HepG2 (cell line): ENCODE measurements around the gene SUB1. TPM values are rescaled to one million over a fixed set of nuclear protein-coding genes. Genes with fewer than 3 reads are reported as not detected.

Experiments used
- ATAC-seq: fragments of 200-7000 bp; cut with Tn5 transposase; 3 replicates; pipeline ENCODE4 v1.9.1; 2020; ENCODE audit warnings: mild to moderate bottlenecking, moderate library complexity
- BruUV-seq: library from RNA; stranded (reverse); fragments of 400-500 nt; replicated peaks from 2 replicates; lab custom pipeline; 2021; lab: Mats Ljungman, UMichigan
- CTCF ChIA-PET: fragments of 300-600 bp; formaldehyde crosslinking; extraction: SDS; loops from one replicate; lab custom pipeline; 2021; ENCODE audit warnings: low total read pairs, inconsistent platforms, low intra/inter-chr PET ratio; lab: Yijun Ruan, JAX
- POLR2A ChIA-PET: fragments of 350-600 bp; sonication (Branson Sonifier 250); formaldehyde crosslinking; loops from one replicate; lab custom pipeline; 2020; ENCODE audit warnings: antibody characterized with exemption, inconsistent platforms; lab: Yijun Ruan, JAX
- DNase-seq: peaks from one replicate; pipeline ENCODE4 v3.0.0-alpha.2; 2015; ENCODE audit warnings: low spot score
- FAIRE-seq: peaks from 3 replicates; lab custom pipeline; 2011; peaks lifted over from hg19 to GRCh38; lab: Jason Lieb, UNC
- H2AFZ ChIP-seq: one replicate; pipeline ENCODE4 v1.6.1; 2011; ENCODE audit warnings: low read length, inconsistent platforms
- H3K27ac ChIP-seq: fragments of 300-600 bp; 3 replicates; pipeline ENCODE4 v1.8.0; 2011; ENCODE audit warnings: mixed run types, mild to moderate bottlenecking, mixed read lengths, low read length, inconsistent platforms; ENCODE audit not compliant: insufficient read depth; ENCODE audit errors: extremely low read length
- H3K27me3 ChIP-seq, 2 experiments: fragments of 200-600 bp in 1 of 2; 2 replicates in 1 of 2; 3 replicates in 1 of 2; pipeline versions ENCODE4 v1.6.0 to v1.8.0; 2011; ENCODE audit warnings: low read length in 2 of 2, mild to moderate bottlenecking in 2 of 2, moderate library complexity in 2 of 2, inconsistent platforms in 1 of 2; ENCODE audit not compliant: insufficient read depth in 2 of 2, control insufficient read depth in 1 of 2
- H3K36me3 ChIP-seq, 2 experiments: fragments of 200-600 bp in 1 of 2; replicated peaks in 1 of 2; 2 replicates in 1 of 2; 3 replicates in 1 of 2; pipeline versions ENCODE4 v1.5.1 to v1.8.0; 2011; ENCODE audit warnings: low read length in 2 of 2, inconsistent platforms in 1 of 2; ENCODE audit not compliant: insufficient read depth in 2 of 2, control insufficient read depth in 1 of 2
- H3K4me1 ChIP-seq: 2 replicates; pipeline ENCODE4 v1.5.1; 2012; ENCODE audit warnings: low read length, inconsistent platforms; ENCODE audit not compliant: insufficient read depth
- H3K4me2 ChIP-seq: 2 replicates; pipeline ENCODE4 v1.6.0; 2011; ENCODE audit warnings: low read depth, low read length, inconsistent platforms
- H3K4me3 ChIP-seq, 3 experiments: fragments of 200-600 bp in 1 of 3; sonication (generic), shearing (Covaris generic) in 1 of 3; replicated peaks in 1 of 3; 2 replicates each; pipeline ENCODE4 v1.5.1; 2011 to 2016; ENCODE audit warnings: low read length in 3 of 3, inconsistent platforms in 2 of 3, low read depth in 2 of 3, mild to moderate bottlenecking in 2 of 3, control low read depth in 1 of 3, mixed read lengths in 1 of 3; ENCODE audit not compliant: insufficient read depth in 1 of 3
- H3K79me2 ChIP-seq: one replicate; pipeline ENCODE4 v1.6.1; 2011; ENCODE audit warnings: low read length, inconsistent platforms; ENCODE audit not compliant: insufficient read depth
- H3K9ac ChIP-seq: 2 replicates; pipeline ENCODE4 v1.6.0; 2011; ENCODE audit warnings: mild to moderate bottlenecking, low read depth, low read length, inconsistent platforms; ENCODE audit not compliant: insufficient read depth
- H3K9me3 ChIP-seq: 2 replicates; pipeline ENCODE4 v1.5.1; 2012; ENCODE audit warnings: mild to moderate bottlenecking, low read length
- H4K20me1 ChIP-seq: 2 replicates; pipeline ENCODE4 v1.6.0; 2011; ENCODE audit warnings: inconsistent platforms, mild to moderate bottlenecking, low read length, moderate library complexity; ENCODE audit not compliant: insufficient read depth
- CEBPB ChIP-seq: IDR thresholded peaks from 2 replicates; pipeline ENCODE4 v1.6.1; 2011; ENCODE audit warnings: low read depth, low read length, improper control_type of control experiment, borderline replicate concordance
- GATA4 ChIP-seq: sonication (generic); IDR thresholded peaks from 2 replicates; pipeline ENCODE4 v1.6.1; 2016; ENCODE audit warnings: antibody characterized with exemption, low read depth, borderline replicate concordance
- GMEB2 ChIP-seq: IDR thresholded peaks from 2 replicates; pipeline ENCODE4 v1.6.1; 2016; ENCODE audit warnings: missing biosample characterization, missing genetic modification reagents, low read depth
- GPBP1L1 ChIP-seq: sonication (generic); formaldehyde crosslinking; IDR thresholded peaks from 2 replicates; pipeline ENCODE4 v1.5.0; 2020; ENCODE audit warnings: mild to moderate bottlenecking, missing genetic modification reagents
- GTF3A ChIP-seq: sonication (generic); formaldehyde crosslinking; conservative IDR thresholded peaks from 2 replicates; pipeline ENCODE4 v1.4.0; 2020; ENCODE audit warnings: mild to moderate bottlenecking, missing genetic modification reagents
- KDM1A ChIP-seq: IDR thresholded peaks from 2 replicates; pipeline ENCODE4 v1.6.1; 2016; ENCODE audit warnings: missing compliant biosample characterization
- KLF15 ChIP-seq: sonication (generic); formaldehyde crosslinking; IDR thresholded peaks from 2 replicates; pipeline ENCODE4 v1.8.1; 2023; ENCODE audit warnings: borderline replicate concordance, mild to moderate bottlenecking, inconsistent platforms, missing genetic modification reagents, mixed read lengths
- PHF8 ChIP-seq: sonication (generic); formaldehyde crosslinking; IDR thresholded peaks from 2 replicates; pipeline ENCODE4 v1.5.0; 2020; ENCODE audit warnings: missing genetic modification reagents
- RNF2 ChIP-seq: fragments of 450-650 bp; conservative IDR thresholded peaks from 2 replicates; pipeline ENCODE4 v1.6.1; 2016; ENCODE audit warnings: low read depth
- SSRP1 ChIP-seq: IDR thresholded peaks from 2 replicates; pipeline ENCODE4 v1.6.1; 2016; ENCODE audit warnings: control low read depth
- TBX2 ChIP-seq: sonication (generic); formaldehyde crosslinking; IDR thresholded peaks from 2 replicates; pipeline ENCODE4 v1.5.0; 2020; ENCODE audit warnings: missing genetic modification reagents, mild to moderate bottlenecking, borderline replicate concordance
- ZBTB1 ChIP-seq: sonication (generic); formaldehyde crosslinking; IDR thresholded peaks from 2 replicates; pipeline ENCODE4 v1.4.0; 2020; ENCODE audit warnings: missing genetic modification reagents, borderline replicate concordance
- ZBTB7B ChIP-seq: sonication (generic); formaldehyde crosslinking; IDR thresholded peaks from 2 replicates; pipeline ENCODE4 v1.4.0; 2020; ENCODE audit warnings: missing genetic modification reagents
- ZFP36 ChIP-seq: fragments of 150-350 bp; IDR thresholded peaks from 2 replicates; pipeline ENCODE4 v1.6.1; 2018; ENCODE audit warnings: borderline replicate concordance, low read length, low read depth; ENCODE audit not compliant: partially characterized antibody
- ZNF253 ChIP-seq: sonication (generic); formaldehyde crosslinking; IDR thresholded peaks from 2 replicates; pipeline ENCODE4 v1.8.0; 2022; ENCODE audit warnings: mild to moderate bottlenecking, missing genetic modification reagents, borderline replicate concordance
- ZNF34 ChIP-seq: sonication (generic); formaldehyde crosslinking; IDR thresholded peaks from 2 replicates; pipeline ENCODE4 v1.4.0; 2020; ENCODE audit warnings: mild to moderate bottlenecking, missing genetic modification reagents, borderline replicate concordance
- ZNF670 ChIP-seq: sonication (generic); formaldehyde crosslinking; IDR thresholded peaks from 2 replicates; pipeline ENCODE4 v1.8.0; 2022; ENCODE audit warnings: mild to moderate bottlenecking, missing genetic modification reagents, borderline replicate concordance
- WGBS: methylation state at CpG from one replicate; pipeline ENCODE4 v1.1.6; 2017; ENCODE audit warnings: low lambda C conversion rate; 5-methylcytosine and 5-hydroxymethylcytosine counted together
- in situ Hi-C: cut with HindIII; loops from 2 replicates; pipeline ENCODE4 v1.10.0; 2017; ENCODE audit warnings: low pct_unique_long_range_greater_than_20kb; ENCODE audit not compliant: extremely low pct_ligation_motif_present
- intact Hi-C: fragments of 100-400 bp; cut with micrococcal nuclease; formaldehyde crosslinking; loops from one replicate; pipeline ENCODE4 v1.10.0; 2022; ENCODE audit not compliant: unreplicated experiment
- polyA plus RNA-seq, 8 experiments: library from polyadenylated mRNA; depleted of rRNA in 3 of 8; stranded (reverse) in 7 of 8; unstranded in 1 of 8; fragments of >200 nt; fragmentation: Illumina TruSeq in 4 of 8; extraction: Trizol in 4 of 8; gene quantifications; 2 replicates each; pipeline versions ENCODE4 v1.2.1 to v1.2.3, GENCODE V29; 2011 to 2016; ENCODE audit warnings: low read depth in 4 of 8, missing spikeins in 1 of 8, mixed read lengths in 1 of 8; ENCODE audit not compliant: insufficient read depth in 1 of 8
- total RNA-seq, 5 experiments: library from RNA; depleted of rRNA; stranded (reverse); fragments of >200 nt; fragmentation: Illumina TruSeq; extraction: Trizol; gene quantifications; 2 replicates each; pipeline ENCODE4 v1.2.3, GENCODE V29; 2016; ENCODE audit warnings: low read depth in 1 of 5

SUB1 gene
- total and polyA plus RNA-seq, 2 of the 13 experiments (the other 11 are each of a cell fraction or from before 2014, with no cell fraction given) = 182 to 693 TPM

- Histone ChIP-seq H3K9me3 (no peaks in the 10 kb centered on the region), H3K27me3 (no peaks in the 10 kb centered on the region), H4K20me1 (no peaks in the 10 kb centered on the region), H3K9ac (no peak overlapping the region), H3K36me3 (peaks cover 0 to 7% of the 10 kb centered on the region in 2 experiments; a peak in 1 of 5 replicates), H3K4me2 (no peak overlapping the region), H3K4me3 (no peak overlapping the region), H3K79me2 (no peaks in the 10 kb centered on the region), H3K4me1 (peaks cover 32% of the 10 kb centered on the region), H3K27ac (no peak overlapping the region), H2AFZ (no peak overlapping the region)
- intact Hi-C loops (no loop called here), in situ Hi-C loops (no loop called here)
- ChIA-PET CTCF (no interaction called here), POLR2A (interaction anchor here (3.3 kb wide), 1 partner anchor 20 kb away, joined by 14 read pairs; no protein-coding TSS in a partner anchor)
- TF ChIP-seq KDM1A (CRISPR knock-in tag) = no peak
- peak; percentile 39; the same call in 1 of the 2 replicates for TF ChIP-seq CEBPB
- DNase-seq (no peak), ATAC-seq (no peak), FAIRE-seq (no peak)
- BruUV-seq = no TSS peak
- WGBS = 73% methylated on average over 3 of the region's 3 CpGs
Measured at GRCh38 chr5:32551194-32551593, 34.2 kb upstream of the SUB1 start.

- 97% methylated on average over 2 of the region's 2 CpGs for WGBS
- ChIA-PET CTCF (no interaction called here), POLR2A (interaction anchor here (3.3 kb wide), 1 partner anchor 20 kb away, joined by 14 read pairs; no protein-coding TSS in a partner anchor)
- H3K27ac ChIP-seq = no peak overlapping the region
- no peak for ATAC-seq
- intact Hi-C loops = no loop called here
- DNase-seq = no peak
- H3K27me3 ChIP-seq = no peaks in the 10 kb centered on the region
- no peak overlapping the region for H2AFZ ChIP-seq
- in situ Hi-C loops = no loop called here
- H3K4me1 ChIP-seq = peaks cover 35% of the 10 kb centered on the region
- H3K9me3 ChIP-seq = no peaks in the 10 kb centered on the region
- H3K9ac ChIP-seq = no peak overlapping the region
- TF ChIP-seq GTF3A (CRISPR knock-in tag) (no peak), KLF15 (CRISPR knock-in tag) (no peak), ZBTB7B (CRISPR knock-in tag) (no peak), ZBTB1 (no peak), PHF8 (no peak), ZNF253 (CRISPR knock-in tag) (no peak), ZFP36 (no peak), ZNF34 (CRISPR knock-in tag) (no peak), ZNF670 (no peak), TBX2 (CRISPR knock-in tag) (no peak), SSRP1 (CRISPR knock-in tag) (no peak), GMEB2 (no peak), RNF2 (no peak), GPBP1L1 (CRISPR knock-in tag) (no peak), GATA4 (no peak)
- H3K79me2 ChIP-seq = no peaks in the 10 kb centered on the region
- no peaks in the 10 kb centered on the region for H4K20me1 ChIP-seq
- no peak for FAIRE-seq
- peaks cover 0 to 7% of the 10 kb centered on the region in 2 experiments; a peak in 1 of 5 replicates for H3K36me3 ChIP-seq
- H3K4me2 ChIP-seq = no peak overlapping the region
- no TSS peak for BruUV-seq
- H3K4me3 ChIP-seq = no peak overlapping the region
Measured at GRCh38 chr5:32551865-32552264, 33.5 kb upstream of the SUB1 start.
